KMS-11 (cell line): Measurements from ENCODE around the gene EIF3I.

Source experiments
- H2AFZ ChIP-seq: fragments of 200-600 bp; sonication (generic); 2 replicates; pipeline ENCODE4 v1.6.1; 2016; ENCODE audit warnings: antibody characterized with exemption, mixed run types, low read depth
- H3K27ac ChIP-seq: fragments of 200-600 bp; sonication (generic); 2 replicates; pipeline ENCODE4 v1.6.1; 2016; ENCODE audit warnings: mild to moderate bottlenecking, mixed run types
- H3K27me3 ChIP-seq: fragments of 200-600 bp; sonication (generic); 2 replicates; pipeline ENCODE4 v1.6.1; 2017; ENCODE audit warnings: mild to moderate bottlenecking, low read depth, mixed run types, moderate library complexity; ENCODE audit not compliant: insufficient read depth
- H3K36me3 ChIP-seq: fragments of 200-600 bp; sonication (generic); 2 replicates; pipeline ENCODE4 v1.6.1; 2017; ENCODE audit warnings: mild to moderate bottlenecking, mixed run types; ENCODE audit not compliant: insufficient read depth
- H3K4me1 ChIP-seq: fragments of 200-600 bp; sonication (generic); 2 replicates; pipeline ENCODE4 v1.6.1; 2016; ENCODE audit warnings: mild to moderate bottlenecking, low read depth, mixed run types; ENCODE audit not compliant: poor library complexity, severe bottlenecking
- H3K4me2 ChIP-seq: fragments of 200-600 bp; sonication (generic); 2 replicates; pipeline ENCODE4 v1.7.0; 2016; ENCODE audit warnings: mild to moderate bottlenecking, mixed run types
- H3K4me3 ChIP-seq: fragments of 200-600 bp; sonication (generic); IDR thresholded peaks from 2 replicates; pipeline ENCODE4 v1.6.1; 2017; ENCODE audit warnings: low read depth, low read length, mixed read lengths; ENCODE audit not compliant: insufficient read depth
- H3K79me2 ChIP-seq: fragments of 200-600 bp; sonication (generic); 2 replicates; pipeline ENCODE4 v1.6.1; 2016; ENCODE audit warnings: low read depth, mixed run types; ENCODE audit not compliant: insufficient read depth
- H3K9ac ChIP-seq: fragments of 200-600 bp; sonication (generic); 2 replicates; pipeline ENCODE4 v1.6.1; 2016; ENCODE audit warnings: mild to moderate bottlenecking, mixed run types
- H4K20me1 ChIP-seq: fragments of 200-600 bp; sonication (generic); 2 replicates; pipeline ENCODE4 v1.6.1; 2016; ENCODE audit warnings: mild to moderate bottlenecking, mixed run types; ENCODE audit not compliant: insufficient read depth
- TF ChIP-seq, protein P1 (sequence below): fragments of 200-600 bp; sonication (generic); conservative IDR thresholded peaks from 2 replicates; pipeline ENCODE4 v1.6.1; 2017; ENCODE audit warnings: low read depth, mild to moderate bottlenecking, antibody characterized with exemption, low read length, moderate library complexity, mixed read lengths

Gene EIF3I

DNA sequence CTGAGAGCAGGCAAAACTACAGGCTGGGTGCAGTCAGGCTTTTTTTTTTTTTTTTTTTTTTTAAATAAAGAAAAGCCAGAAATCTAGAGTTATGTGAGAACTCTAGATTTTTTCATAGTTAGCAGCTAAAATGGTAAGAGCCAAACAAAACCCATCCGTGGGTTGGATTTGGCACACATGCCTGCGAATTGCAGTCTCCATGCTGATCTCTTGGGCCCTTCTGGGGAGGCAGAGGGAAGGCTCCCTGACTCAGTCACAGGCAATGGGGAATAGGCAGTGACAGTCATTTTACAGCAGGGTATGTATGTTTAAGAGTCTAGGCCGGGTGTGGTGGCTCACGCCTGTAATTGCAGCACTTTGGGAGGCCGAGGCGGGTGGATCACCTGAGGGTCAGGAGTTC is 40.1 kb upstream of the EIF3I start:
- TF ChIP-seq, protein P1, sequence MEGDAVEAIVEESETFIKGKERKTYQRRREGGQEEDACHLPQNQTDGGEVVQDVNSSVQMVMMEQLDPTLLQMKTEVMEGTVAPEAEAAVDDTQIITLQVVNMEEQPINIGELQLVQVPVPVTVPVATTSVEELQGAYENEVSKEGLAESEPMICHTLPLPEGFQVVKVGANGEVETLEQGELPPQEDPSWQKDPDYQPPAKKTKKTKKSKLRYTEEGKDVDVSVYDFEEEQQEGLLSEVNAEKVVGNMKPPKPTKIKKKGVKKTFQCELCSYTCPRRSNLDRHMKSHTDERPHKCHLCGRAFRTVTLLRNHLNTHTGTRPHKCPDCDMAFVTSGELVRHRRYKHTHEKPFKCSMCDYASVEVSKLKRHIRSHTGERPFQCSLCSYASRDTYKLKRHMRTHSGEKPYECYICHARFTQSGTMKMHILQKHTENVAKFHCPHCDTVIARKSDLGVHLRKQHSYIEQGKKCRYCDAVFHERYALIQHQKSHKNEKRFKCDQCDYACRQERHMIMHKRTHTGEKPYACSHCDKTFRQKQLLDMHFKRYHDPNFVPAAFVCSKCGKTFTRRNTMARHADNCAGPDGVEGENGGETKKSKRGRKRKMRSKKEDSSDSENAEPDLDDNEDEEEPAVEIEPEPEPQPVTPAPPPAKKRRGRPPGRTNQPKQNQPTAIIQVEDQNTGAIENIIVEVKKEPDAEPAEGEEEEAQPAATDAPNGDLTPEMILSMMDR = no peak
- Histone ChIP-seq H3K27ac (no peak overlapping the region), H2AFZ (no peak overlapping the region), H4K20me1 (no peaks in the 10 kb centered on the region; the same call in 1 of the 2 replicates), H3K27me3 (no peaks in the 10 kb centered on the region), H3K4me1 (peaks cover 75% of the 10 kb centered on the region), H3K4me2 (peak overlapping the region; percentile 79; the same call in 1 of the 2 replicates), H3K9ac (no peak overlapping the region), H3K4me3 (no peak overlapping the region), H3K36me3 (peaks cover 25% of the 10 kb centered on the region; the same call in 1 of the 2 replicates), H3K79me2 (peaks cover 67% of the 10 kb centered on the region)

DNA sequence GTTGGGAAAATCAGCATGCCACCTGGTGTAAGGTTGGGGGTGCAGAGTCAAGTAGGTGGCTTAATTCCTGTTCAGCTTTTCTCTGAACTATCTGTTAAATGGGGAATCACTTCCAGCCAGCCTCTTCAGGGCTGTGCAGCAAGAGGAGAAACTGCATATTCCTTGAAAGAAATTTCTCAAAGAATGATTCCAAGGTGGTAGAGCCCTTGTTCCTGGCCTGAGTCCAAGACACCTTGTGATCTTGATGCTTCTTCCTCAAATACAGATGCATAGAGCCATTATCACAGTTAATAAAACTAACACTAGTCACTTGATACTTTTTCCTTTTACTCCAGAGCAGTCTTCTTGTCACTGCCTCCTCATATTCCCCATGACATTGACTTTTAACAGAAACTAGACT is 37.6 kb upstream of the EIF3I start:
- H4K20me1 ChIP-seq = no peaks in the 10 kb centered on the region; the same call in 1 of the 2 replicates

DNA sequence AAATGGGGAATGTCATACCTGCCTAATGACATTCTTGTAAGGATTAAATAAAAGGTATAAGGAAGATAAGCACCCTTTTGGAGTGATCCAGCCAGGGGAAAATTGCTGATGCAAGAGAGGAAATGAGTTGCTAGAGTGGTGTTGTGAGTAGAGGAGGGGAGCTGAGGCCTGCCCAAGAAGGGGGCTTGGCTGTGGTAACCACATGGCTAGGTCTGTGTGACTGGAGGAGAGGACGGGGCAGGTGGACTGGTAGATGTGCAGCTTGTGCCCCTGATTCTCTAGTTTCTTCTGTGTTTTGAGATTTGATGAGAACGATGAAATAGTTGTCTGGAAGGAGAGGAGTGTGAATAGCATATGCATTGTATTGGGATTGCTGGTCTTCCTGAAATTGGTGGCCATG is 36.1 kb upstream of the EIF3I start:
- H3K27me3 ChIP-seq = no peaks in the 10 kb centered on the region
- H2AFZ ChIP-seq = no peak overlapping the region
- H3K79me2 ChIP-seq = peaks cover 58% of the 10 kb centered on the region
- peaks cover 46% of the 10 kb centered on the region for H3K4me1 ChIP-seq
- H3K9ac ChIP-seq = no peak overlapping the region
- TF ChIP-seq, protein P1 = no peak
- H4K20me1 ChIP-seq = no peaks in the 10 kb centered on the region; the same call in 1 of the 2 replicates
- H3K4me3 ChIP-seq = no peak overlapping the region
- no peak overlapping the region for H3K4me2 ChIP-seq
- no peak overlapping the region for H3K27ac ChIP-seq
- H3K36me3 ChIP-seq = peaks cover 30% of the 10 kb centered on the region; the same call in 1 of the 2 replicates

More for the DNA sequence above, 37.6 kb upstream of the EIF3I start:
- TF ChIP-seq, protein P1 = no peak
- Histone ChIP-seq H3K4me3 (no peak overlapping the region), H3K4me1 (peaks cover 52% of the 10 kb centered on the region), H3K27me3 (no peaks in the 10 kb centered on the region), H3K4me2 (no peak overlapping the region), H3K9ac (no peak overlapping the region), H3K36me3 (peaks cover 28% of the 10 kb centered on the region; the same call in 1 of the 2 replicates), H3K27ac (no peak overlapping the region), H2AFZ (no peak overlapping the region), H3K79me2 (peaks cover 70% of the 10 kb centered on the region)

DNA sequence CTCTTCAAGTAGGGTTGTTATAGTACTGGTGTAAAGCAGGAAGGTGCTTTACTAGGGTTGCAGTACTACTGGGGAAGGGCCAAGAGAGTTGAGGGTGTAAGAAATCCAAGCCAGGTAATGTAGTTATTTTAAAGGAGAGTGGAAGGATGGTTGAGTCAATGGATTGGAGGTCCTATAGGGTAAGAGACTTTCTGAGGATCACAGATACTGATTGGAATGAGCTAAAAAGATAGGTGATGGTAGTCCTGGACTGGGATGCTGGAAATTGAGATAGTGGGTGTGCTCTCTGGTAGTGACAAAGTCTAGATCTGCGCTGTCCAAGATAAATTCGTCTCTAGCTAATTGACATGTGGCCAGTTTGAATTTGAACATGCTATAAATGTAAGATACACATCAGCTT is 35.7 kb upstream of the EIF3I start:
- H3K4me1 ChIP-seq = peaks cover 42% of the 10 kb centered on the region
- no peak overlapping the region for H3K4me3 ChIP-seq

More for the DNA sequence above, 35.7 kb upstream of the EIF3I start:
- Histone ChIP-seq H3K79me2 (peaks cover 54% of the 10 kb centered on the region), H3K27me3 (no peaks in the 10 kb centered on the region), H4K20me1 (no peaks in the 10 kb centered on the region; the same call in 1 of the 2 replicates), H3K4me2 (no peak overlapping the region), H3K9ac (no peak overlapping the region), H3K36me3 (peaks cover 33% of the 10 kb centered on the region; the same call in 1 of the 2 replicates), H2AFZ (no peak overlapping the region), H3K27ac (no peak overlapping the region)
- TF ChIP-seq, protein P1 = no peak
